OCI-LY1 (cell line): ENCODE data around the gene CTXND2.
"Not testable (repeated sequence)": the region's sequence is repeated elsewhere in the genome, so short reads cannot be mapped to it uniquely, and the experiment has no call there.

Source experiments
- H2AFZ ChIP-seq: fragments of 200-600 bp; sonication (generic), shearing (Covaris generic); 2 replicates; pipeline ENCODE4 v1.6.0; 2014; ENCODE audit warnings: antibody characterized with exemption, mild to moderate bottlenecking, low read length
- H3F3A ChIP-seq: fragments of 200-600 bp; sonication (generic), shearing (Covaris generic); 2 replicates; pipeline ENCODE4 v1.6.0; 2014; ENCODE audit warnings: mild to moderate bottlenecking, antibody characterized with exemption, low read length, moderate library complexity; ENCODE audit not compliant: insufficient read depth
- H3K27ac ChIP-seq: fragments of 200-600 bp; sonication (generic); 2 replicates; pipeline ENCODE4 v1.5.1; 2014; ENCODE audit warnings: low read length, mixed run types, mild to moderate bottlenecking, low read depth; ENCODE audit not compliant: poor library complexity, severe bottlenecking
- H3K27me3 ChIP-seq: fragments of 200-600 bp; sonication (generic); 2 replicates; pipeline ENCODE4 v1.6.0; 2014; ENCODE audit warnings: antibody characterized with exemption, mild to moderate bottlenecking, low read length, moderate library complexity; ENCODE audit not compliant: insufficient read depth
- H3K36me3 ChIP-seq: fragments of 200-600 bp; sonication (generic); 2 replicates; pipeline ENCODE4 v1.6.1; 2014; ENCODE audit warnings: mild to moderate bottlenecking, antibody characterized with exemption, low read length, moderate library complexity, mixed read lengths; ENCODE audit not compliant: insufficient read depth
- H3K4me1 ChIP-seq: fragments of 200-600 bp; sonication (generic); 2 replicates; pipeline ENCODE4 v1.5.1; 2014; ENCODE audit warnings: mild to moderate bottlenecking, low read length, moderate library complexity; ENCODE audit not compliant: insufficient read depth, severe bottlenecking
- H3K4me2 ChIP-seq: fragments of 200-600 bp; sonication (generic), shearing (Covaris generic); 2 replicates; pipeline ENCODE4 v1.6.1; 2014; ENCODE audit warnings: low read length
- H3K4me3 ChIP-seq: fragments of 200-600 bp; sonication (generic); 2 replicates; pipeline ENCODE4 v1.5.1; 2014; ENCODE audit warnings: low read length, low read depth, mild to moderate bottlenecking, mixed read lengths; ENCODE audit not compliant: poor library complexity, severe bottlenecking
- H3K79me2 ChIP-seq: fragments of 200-600 bp; shearing (Covaris generic); 2 replicates; pipeline ENCODE4 v1.6.1; 2016; ENCODE audit warnings: mixed run types, low read length, mixed read lengths; ENCODE audit not compliant: insufficient read depth
- H3K9ac ChIP-seq: fragments of 200-600 bp; sonication (generic), shearing (Covaris generic); 2 replicates; pipeline ENCODE4 v1.6.1; 2014; ENCODE audit warnings: mild to moderate bottlenecking, low read length, mixed read lengths
- H3K9me2 ChIP-seq: fragments of 200-600 bp; sonication (generic), shearing (Covaris generic); 2 replicates; pipeline ENCODE4 v1.6.1; 2014; ENCODE audit warnings: low read depth, mild to moderate bottlenecking, low read length, mixed read lengths
- H3K9me3 ChIP-seq: fragments of 200-600 bp; shearing (Covaris generic); 2 replicates; pipeline ENCODE4 v1.6.1; 2014; ENCODE audit warnings: low read length, mixed read lengths
- H4K20me1 ChIP-seq: fragments of 200-600 bp; sonication (generic), shearing (Covaris generic); 2 replicates; pipeline ENCODE4 v1.6.0; 2016; ENCODE audit warnings: mild to moderate bottlenecking, low read length; ENCODE audit not compliant: insufficient read depth
- EZH2 ChIP-seq: fragments of 200-600 bp; sonication (generic), shearing (Covaris generic); IDR thresholded peaks from 2 replicates; pipeline ENCODE4 v1.8.0; 2017; ENCODE audit warnings: borderline replicate concordance, mixed run types, mild to moderate bottlenecking, antibody characterized with exemption, low read length, moderate library complexity, mixed read lengths
- TF ChIP-seq, protein P1 (sequence below): fragments of 200-600 bp; sonication (generic), shearing (Covaris generic); IDR thresholded peaks from 2 replicates; pipeline ENCODE4 v1.5.1; 2017; ENCODE audit warnings: mild to moderate bottlenecking, antibody characterized with exemption, low read length, moderate library complexity, mixed read lengths

The CTXND2 gene

GRCh38 chr1:150927624-150928023 lies 40.7 kb downstream of the CTXND2 start:
- Histone ChIP-seq H2AFZ (no peak overlapping the region), H3K4me3 (peak overlapping the region; percentile 79), H3K9me3 (peaks cover 4% of the 10 kb centered on the region), H3K4me1 (peaks cover 20% of the 10 kb centered on the region), H3F3A (no peaks in the 10 kb centered on the region), H3K36me3 (peaks cover 50% of the 10 kb centered on the region), H4K20me1 (no peaks in the 10 kb centered on the region), H3K79me2 (no peaks in the 10 kb centered on the region; the same call in 1 of the 2 replicates), H3K4me2 (peak overlapping the region; percentile 71; the same call in 1 of the 2 replicates), H3K9ac (no peak overlapping the region), H3K27ac (no peak overlapping the region), H3K9me2 (no peaks in the 10 kb centered on the region), H3K27me3 (no peaks in the 10 kb centered on the region)
- TF ChIP-seq, protein P1, sequence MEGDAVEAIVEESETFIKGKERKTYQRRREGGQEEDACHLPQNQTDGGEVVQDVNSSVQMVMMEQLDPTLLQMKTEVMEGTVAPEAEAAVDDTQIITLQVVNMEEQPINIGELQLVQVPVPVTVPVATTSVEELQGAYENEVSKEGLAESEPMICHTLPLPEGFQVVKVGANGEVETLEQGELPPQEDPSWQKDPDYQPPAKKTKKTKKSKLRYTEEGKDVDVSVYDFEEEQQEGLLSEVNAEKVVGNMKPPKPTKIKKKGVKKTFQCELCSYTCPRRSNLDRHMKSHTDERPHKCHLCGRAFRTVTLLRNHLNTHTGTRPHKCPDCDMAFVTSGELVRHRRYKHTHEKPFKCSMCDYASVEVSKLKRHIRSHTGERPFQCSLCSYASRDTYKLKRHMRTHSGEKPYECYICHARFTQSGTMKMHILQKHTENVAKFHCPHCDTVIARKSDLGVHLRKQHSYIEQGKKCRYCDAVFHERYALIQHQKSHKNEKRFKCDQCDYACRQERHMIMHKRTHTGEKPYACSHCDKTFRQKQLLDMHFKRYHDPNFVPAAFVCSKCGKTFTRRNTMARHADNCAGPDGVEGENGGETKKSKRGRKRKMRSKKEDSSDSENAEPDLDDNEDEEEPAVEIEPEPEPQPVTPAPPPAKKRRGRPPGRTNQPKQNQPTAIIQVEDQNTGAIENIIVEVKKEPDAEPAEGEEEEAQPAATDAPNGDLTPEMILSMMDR: no peak
- TF ChIP-seq EZH2: no peak

GRCh38 chr1:150928286-150928685 lies 41.4 kb downstream of the CTXND2 start:
- no peak for TF ChIP-seq EZH2
- Histone ChIP-seq H3K36me3 (peaks cover 56% of the 10 kb centered on the region), H3K4me1 (peaks cover 20% of the 10 kb centered on the region), H3K9me2 (no peaks in the 10 kb centered on the region), H3K4me2 (no peak overlapping the region), H3K9me3 (peaks cover 4% of the 10 kb centered on the region), H4K20me1 (no peaks in the 10 kb centered on the region), H3K79me2 (no peaks in the 10 kb centered on the region; the same call in 1 of the 2 replicates), H3K9ac (no peak overlapping the region), H3K4me3 (no peak overlapping the region), H3K27ac (no peak overlapping the region), H2AFZ (no peak overlapping the region), H3F3A (no peaks in the 10 kb centered on the region), H3K27me3 (no peaks in the 10 kb centered on the region)

GRCh38 chr1:150928775-150929174 lies 41.8 kb downstream of the CTXND2 start:
- not testable (repeated sequence) for H3K4me2 ChIP-seq, H3K9me2 ChIP-seq, H2AFZ ChIP-seq, H3K9ac ChIP-seq, H3K9me3 ChIP-seq, H3K27ac ChIP-seq, H3K27me3 ChIP-seq, H4K20me1 ChIP-seq, H3F3A ChIP-seq, H3K4me3 ChIP-seq, H3K79me2 ChIP-seq
- peaks cover 60% of the 10 kb centered on the region for H3K36me3 ChIP-seq
- peaks cover 20% of the 10 kb centered on the region for H3K4me1 ChIP-seq

DNA sequence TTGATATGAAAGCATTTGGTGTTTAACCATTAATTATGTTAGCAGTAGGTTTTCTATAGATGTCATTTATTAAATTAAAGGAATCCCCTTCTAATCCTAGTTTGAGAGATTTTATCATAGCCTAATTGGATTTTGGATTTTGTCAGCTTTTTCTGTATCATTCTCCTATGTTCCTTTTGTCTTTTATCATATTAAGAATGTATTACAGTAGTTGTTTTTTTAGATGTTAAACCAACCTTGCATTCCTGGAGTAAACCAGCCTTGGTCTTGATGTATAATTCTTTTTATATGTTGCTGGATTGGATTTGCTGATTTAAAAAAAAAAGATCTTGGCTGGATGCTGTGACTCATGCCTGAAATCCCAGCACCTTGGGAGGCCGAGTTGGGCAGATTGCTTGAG lies 44.8 kb downstream of the CTXND2 start:
- H3K9me3 ChIP-seq: peaks cover 4% of the 10 kb centered on the region
- no peaks in the 10 kb centered on the region for H3K9me2 ChIP-seq
- H3K9ac ChIP-seq: no peak overlapping the region
- no peaks in the 10 kb centered on the region for H4K20me1 ChIP-seq
- no peaks in the 10 kb centered on the region for H3F3A ChIP-seq
- H3K27ac ChIP-seq: no peak overlapping the region
- peaks cover 7% of the 10 kb centered on the region for H3K4me1 ChIP-seq
- no peak overlapping the region for H3K4me3 ChIP-seq
- TF ChIP-seq EZH2: no peak
- TF ChIP-seq, protein P1: no peak
- H3K36me3 ChIP-seq: peaks cover 87% of the 10 kb centered on the region
- H3K79me2 ChIP-seq: no peaks in the 10 kb centered on the region; the same call in 1 of the 2 replicates
- H2AFZ ChIP-seq: no peak overlapping the region
- no peaks in the 10 kb centered on the region for H3K27me3 ChIP-seq
- no peak overlapping the region for H3K4me2 ChIP-seq
